Heart left ventricle (tissue), 16 donors: ENCODE results near the gene RAPGEF3. TPM values are rescaled to one million over a fixed set of nuclear protein-coding genes. Genes with fewer than 3 reads are reported as not detected.

ENCODE experiments used
- ATAC-seq, 4 donors: fragments of 200-7000 bp; cut with Tn5 transposase; one replicate each; pipeline ENCODE4 v1.9.1; 2020 to 2022; ENCODE audit warnings: moderate library complexity in 4 of 4, mild to moderate bottlenecking in 3 of 4, moderate number of reproducible peaks in 1 of 4
- DNase-seq, 5 donors: peaks; one replicate each; pipeline ENCODE4 v3.0.0-alpha.2; 2020
- H3K27ac ChIP-seq, 12 donors: fragments of 200-600 bp; sonication (generic) in 4 of 12; one replicate each; pipeline versions ENCODE4 v1.5.0 to v1.8.0; 2016 to 2022; ENCODE audit warnings: mild to moderate bottlenecking in 2 of 12
- H3K27me3 ChIP-seq, 9 donors: fragments of 200-600 bp; sonication (generic) in 2 of 9; one replicate each; pipeline versions ENCODE4 v1.5.1 to v1.8.0; 2016 to 2022; ENCODE audit warnings: mild to moderate bottlenecking in 3 of 9
- H3K36me3 ChIP-seq, 9 donors: fragments of 200-600 bp; sonication (generic) in 2 of 9; one replicate each; pipeline versions ENCODE4 v1.5.0 to v1.8.0; 2018 to 2022; ENCODE audit warnings: mild to moderate bottlenecking in 2 of 9
- H3K4me1 ChIP-seq, 12 donors: fragments of 200-600 bp; sonication (generic) in 4 of 12; one replicate each; pipeline versions ENCODE4 v1.5.0 to v1.8.0; 2016 to 2022; ENCODE audit warnings: mild to moderate bottlenecking in 3 of 12
- H3K4me3 ChIP-seq, 12 donors: fragments of 200-600 bp; sonication (generic) in 4 of 12; one replicate each; pipeline versions ENCODE4 v1.5.0 to v1.8.0; 2017 to 2022; ENCODE audit warnings: mild to moderate bottlenecking in 9 of 12, moderate library complexity in 4 of 12
- H3K9me3 ChIP-seq, 12 donors: fragments of 200-600 bp; sonication (generic) in 4 of 12; one replicate each; pipeline versions ENCODE4 v1.5.0 to v1.8.0; 2016 to 2022; ENCODE audit warnings: mild to moderate bottlenecking in 1 of 12
- POLR2A ChIP-seq, 2 donors: fragments of 450-650 bp; IDR thresholded peaks; one replicate each; pipeline ENCODE4 v1.6.1; 2017; ENCODE audit warnings: antibody characterized with exemption in 2 of 2, mild to moderate bottlenecking in 2 of 2, moderate library complexity in 2 of 2
- WGBS, 4 donors: extraction: QIAGEN DNeasy Blood & Tissue Kit in 2 of 4; methylation state at CpG; one replicate each; pipeline versions ENCODE4 v1.1.5 to v1.1.7; 2013 to 2018; 5-methylcytosine and 5-hydroxymethylcytosine counted together
- intact Hi-C, 10 donors: fragments of 100-400 bp; cut with DNase I; formaldehyde crosslinking; loops; one replicate each; pipeline versions ENCODE4 v1.11.1 to v1.14.2; 2022
- polyA plus RNA-seq, 2 donors: library from polyadenylated mRNA; stranded (reverse); fragments of 200-250 nt; gene quantifications; one replicate each; pipeline ENCODE4 v1.2.3, GENCODE V29; 2013
- total RNA-seq, 9 donors: library from RNA; depleted of rRNA in 2 of 9; stranded (reverse); fragments of >200 nt in 2 of 9; fragmentation: NEBNext Ultra II Directional in 3 of 9; extraction: Animal tissue kit (Norgen Biotek cat#: 25700) in 3 of 9; gene quantifications; one replicate each; pipeline versions ENCODE4 v1.1.0 to v1.2.4, GENCODE V29; 2016 to 2023
- TF ChIP-seq, protein P1 (sequence below), 12 donors: fragments of 200-600 bp; sonication (generic) in 4 of 12; IDR thresholded peaks; one replicate each; pipeline versions ENCODE4 v1.5.0 to v1.8.0; 2018 to 2022; ENCODE audit warnings: antibody characterized with exemption in 12 of 12, mild to moderate bottlenecking in 5 of 12
- donor health status: ischemic (EF 13 %, LVEDD 7.1; RV severe dilation, severe dysfunction).
- donor health status: healthy with polysubstance abuse.
- donor health status: DM: no; HTN: yes; CAD: no.
- donor health status: DM: no; HTN: no; CAD: no.
- donor health status: ischemic (EF 25% LVEDD 6.9; RV normal size, moderate dysfunction).
- donor health status: ischemic (EF 25% LVEDD 5.7; RV mildly dilated, moderate dysfunction).
- donor health status: healthy.
- donor health status: DM: yes; HTN: yes; CAD: no.
- donor health status: ischemic (EF 35%, LVEDD 5.7; RV mildly dilated, moderate dysfunction).
- donor health status: nonischemic (EF 11% LVEDD 7.7; RV severe dilation, severe dysfunction).
- donor health status: DM: yes; HTN: yes; CAD: no.
- donor health status: PGD.
- donor health status: ischemic (EF 29% LVEDD 5.4; RV normal size, mild dysfunction).
- donor health status: nonischemic (EF 23%, LVEDD 6.1; RV moderate dilation, normal function).

The RAPGEF3 gene
- total and polyA plus RNA-seq, 11 donors = 14.5 to 62.1 (median 23.9) TPM

DNA sequence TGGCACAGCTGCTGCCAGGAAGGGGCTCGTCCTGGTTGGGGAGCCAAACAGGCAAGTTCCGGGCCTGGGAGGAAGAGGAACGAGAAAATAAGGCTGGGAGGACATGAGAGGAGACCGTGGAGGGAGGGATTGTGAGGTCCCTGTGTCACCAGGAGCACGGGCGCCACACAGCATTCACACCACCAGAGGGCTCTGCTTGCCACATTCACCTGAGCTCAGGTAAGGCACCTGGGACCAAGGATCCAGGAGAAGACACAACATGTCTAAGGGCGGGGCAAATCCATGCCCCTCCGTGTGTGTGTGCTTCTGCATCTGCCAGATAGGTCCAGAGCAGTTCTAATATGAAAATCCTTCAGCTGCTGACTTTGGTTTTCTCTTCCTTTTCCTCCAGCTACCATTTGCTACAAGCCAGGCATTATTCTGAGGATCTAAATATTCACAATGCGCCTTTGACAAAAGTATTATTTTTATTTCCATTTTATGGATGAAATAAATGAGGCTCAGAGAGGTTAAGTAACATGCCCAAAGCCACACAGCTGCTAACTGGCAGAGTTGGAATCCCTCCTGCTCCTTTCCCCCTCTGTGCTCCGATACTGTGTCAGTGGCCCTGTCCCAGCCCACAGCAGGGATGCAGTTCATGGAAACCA is 14.6 kb downstream of the RAPGEF3 start:
- Histone ChIP-seq H3K4me3 (no peak overlapping the region), H3K4me1 (peaks cover 4 to 51% (median 29%) of the 10 kb centered on the region in 12 donors), H3K9me3 (no peaks in the 10 kb centered on the region), H3K36me3 (peaks cover 0 to 34% (median 7%) of the 10 kb centered on the region in 9 donors), H3K27me3 (no peaks in the 10 kb centered on the region), H3K27ac (no peak overlapping the region)
- intact Hi-C loops = no loop called here
- peak in 1 of 5 donors; percentile 43 for DNase-seq
- TF ChIP-seq, protein P1, sequence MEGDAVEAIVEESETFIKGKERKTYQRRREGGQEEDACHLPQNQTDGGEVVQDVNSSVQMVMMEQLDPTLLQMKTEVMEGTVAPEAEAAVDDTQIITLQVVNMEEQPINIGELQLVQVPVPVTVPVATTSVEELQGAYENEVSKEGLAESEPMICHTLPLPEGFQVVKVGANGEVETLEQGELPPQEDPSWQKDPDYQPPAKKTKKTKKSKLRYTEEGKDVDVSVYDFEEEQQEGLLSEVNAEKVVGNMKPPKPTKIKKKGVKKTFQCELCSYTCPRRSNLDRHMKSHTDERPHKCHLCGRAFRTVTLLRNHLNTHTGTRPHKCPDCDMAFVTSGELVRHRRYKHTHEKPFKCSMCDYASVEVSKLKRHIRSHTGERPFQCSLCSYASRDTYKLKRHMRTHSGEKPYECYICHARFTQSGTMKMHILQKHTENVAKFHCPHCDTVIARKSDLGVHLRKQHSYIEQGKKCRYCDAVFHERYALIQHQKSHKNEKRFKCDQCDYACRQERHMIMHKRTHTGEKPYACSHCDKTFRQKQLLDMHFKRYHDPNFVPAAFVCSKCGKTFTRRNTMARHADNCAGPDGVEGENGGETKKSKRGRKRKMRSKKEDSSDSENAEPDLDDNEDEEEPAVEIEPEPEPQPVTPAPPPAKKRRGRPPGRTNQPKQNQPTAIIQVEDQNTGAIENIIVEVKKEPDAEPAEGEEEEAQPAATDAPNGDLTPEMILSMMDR (IDR thresholded peaks at IDR 0.05) = peak in 8 of 12 donors; percentile 15 to 36 (median 30)
- no peak for TF ChIP-seq POLR2A (IDR thresholded peaks at IDR 0.05)
- ATAC-seq = no peak
- 74 to 79% (median 77%) methylated on average over 10 of the region's 10 CpGs for WGBS, 4 donors

DNA sequence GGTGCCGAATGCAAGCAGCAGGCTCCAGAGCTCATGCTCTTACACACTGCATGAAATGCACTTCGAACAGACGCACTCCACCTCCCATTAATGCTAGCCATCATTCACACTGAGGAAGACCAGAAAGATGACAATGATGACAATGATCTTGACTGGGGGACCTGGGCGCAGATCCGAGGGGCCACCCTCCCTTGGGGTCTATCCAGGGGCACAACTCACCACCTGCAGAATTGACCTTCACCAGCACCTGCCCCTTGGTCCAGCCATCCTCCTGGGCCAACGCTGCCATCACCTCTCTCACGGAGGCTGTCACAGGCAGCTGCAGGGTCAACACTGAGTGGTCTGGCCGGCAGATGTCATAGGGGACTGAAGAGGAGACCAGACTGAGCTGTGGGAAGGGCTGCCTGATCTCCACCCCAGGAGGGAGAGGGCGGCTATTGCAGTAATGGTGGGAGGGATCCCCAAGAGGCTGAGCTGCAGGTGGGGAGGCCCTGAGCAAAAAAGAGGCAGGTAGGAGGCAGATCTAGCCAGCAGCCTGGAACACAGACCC is 15.3 kb downstream of the RAPGEF3 start:
- WGBS, 4 donors = 88 to 94% (median 91%) methylated on average over 6 to 9 of the region's 9 CpGs
- Histone ChIP-seq H3K27ac (no peak overlapping the region), H3K36me3 (peaks cover 0 to 26% (median 7%) of the 10 kb centered on the region in 9 donors), H3K27me3 (no peaks in the 10 kb centered on the region), H3K4me1 (peaks cover 6 to 58% (median 30%) of the 10 kb centered on the region in 12 donors), H3K4me3 (no peak overlapping the region), H3K9me3 (no peaks in the 10 kb centered on the region)
- ATAC-seq = no peak
- TF ChIP-seq, protein P1 (IDR thresholded peaks at IDR 0.05) = no peak
- no peak for TF ChIP-seq POLR2A (IDR thresholded peaks at IDR 0.05)
- intact Hi-C loops = no loop called here
- peak in 1 of 5 donors; percentile 54 for DNase-seq

DNA sequence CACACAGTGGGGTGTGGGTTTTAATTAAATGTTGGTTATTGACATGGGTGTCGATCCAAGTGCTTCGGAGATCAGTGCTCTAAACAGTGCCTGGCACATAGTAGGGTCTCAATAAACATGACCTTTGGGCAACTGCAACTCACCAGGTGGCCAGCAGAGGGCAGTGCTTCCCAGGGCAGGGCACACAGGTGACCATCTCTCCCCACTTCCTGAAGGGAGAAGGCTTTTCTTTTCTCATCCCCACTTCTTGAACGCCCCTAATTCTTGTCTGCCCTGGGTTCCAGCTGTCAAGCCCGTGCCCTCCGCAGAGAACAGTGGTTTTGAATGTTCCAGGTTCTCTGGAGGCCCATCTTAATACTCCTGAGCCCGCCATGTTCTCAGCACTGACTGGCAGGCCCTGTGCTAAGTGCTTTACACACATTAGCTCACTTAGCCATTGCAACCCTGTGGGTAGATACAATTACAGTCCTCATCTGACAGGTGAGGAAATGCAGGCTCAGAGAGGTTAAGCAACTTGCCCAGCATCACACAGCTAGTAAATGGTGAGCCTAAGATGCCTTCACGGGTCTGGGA is 16.3 kb downstream of the RAPGEF3 start:
- TF ChIP-seq, protein P1 (IDR thresholded peaks at IDR 0.05) = peak; percentile 84 to 97 (median 90)
- no peak for TF ChIP-seq POLR2A (IDR thresholded peaks at IDR 0.05)
- ATAC-seq (no peak), DNase-seq (peak in 2 of 5 donors; percentile 51 to 81)
- no peaks in the 10 kb centered on the region for H3K27me3 ChIP-seq
- intact Hi-C loops = no loop called here
- H3K4me1 ChIP-seq = peaks cover 16 to 69% (median 40%) of the 10 kb centered on the region in 12 donors
- no peak overlapping the region for H3K4me3 ChIP-seq
- no peaks in the 10 kb centered on the region for H3K9me3 ChIP-seq
- WGBS, 4 donors = 79 to 84% (median 82%) methylated on average over 7 of the region's 7 CpGs
- peaks cover 0 to 16% (median 3%) of the 10 kb centered on the region in 9 donors for H3K36me3 ChIP-seq
- peak overlapping the region in 1 of 12 donors; percentile 14 for H3K27ac ChIP-seq

DNA sequence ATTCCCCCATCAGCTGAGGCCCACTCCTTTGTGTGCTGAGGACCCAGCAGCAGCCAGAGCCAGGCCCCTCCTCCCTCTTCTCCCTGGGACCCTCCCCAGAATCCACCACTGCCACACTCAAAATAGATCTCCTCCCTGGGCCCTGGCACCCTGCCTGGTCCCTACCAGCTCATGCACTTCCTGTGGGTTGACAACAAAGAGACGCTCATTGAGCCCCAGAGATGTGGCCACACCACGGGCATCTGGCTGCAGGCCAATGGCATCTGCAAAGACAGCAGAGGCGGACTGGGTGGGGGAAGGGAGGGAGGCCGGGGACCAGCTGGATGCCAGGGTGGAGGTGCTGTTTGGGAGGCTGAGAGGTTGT is 17.4 kb downstream of the RAPGEF3 start:
- H3K4me1 ChIP-seq = peaks cover 23 to 79% (median 50%) of the 10 kb centered on the region in 12 donors

More for the DNA sequence above, 17.4 kb downstream of the RAPGEF3 start:
- TF ChIP-seq, protein P1 (IDR thresholded peaks at IDR 0.05) = no peak
- no peak for TF ChIP-seq POLR2A (IDR thresholded peaks at IDR 0.05)
- Histone ChIP-seq H3K9me3 (no peaks in the 10 kb centered on the region), H3K27ac (peak overlapping the region in 11 of 12 donors; percentile 44 to 86 (median 72)), H3K36me3 (peaks cover 0 to 8% (median 0%) of the 10 kb centered on the region in 9 donors), H3K27me3 (no peaks in the 10 kb centered on the region), H3K4me3 (no peak overlapping the region)
- DNase-seq (peak; percentile 78 to 92 (median 85)), ATAC-seq (peak in 1 of 4 donors; percentile 4)
- intact Hi-C loops = loop anchor here in 1 of 10 donors (2.0 kb wide), 1 partner anchor 17 kb away; the partner anchor contains the start of gene RAPGEF3
- 15 to 28% (median 19%) methylated on average over 3 to 4 of the region's 4 CpGs for WGBS, 4 donors
